Activated CD4-positive, CD25-positive, alpha-beta regulatory T cell treated with anti-CD3 and anti-CD28 coated beads, Interleukin-2, amount 50 U/mL, for 72 hours (primary cell): ENCODE data around the gene NT5DC1.
"Not testable (repeated sequence)": the region's sequence is repeated elsewhere in the genome, so short reads cannot be mapped to it uniquely, and the experiment has no call there.

Source experiments
- DNase-seq: peaks from one replicate; pipeline ENCODE4 v3.0.0; 2021

The NT5DC1 gene

DNA sequence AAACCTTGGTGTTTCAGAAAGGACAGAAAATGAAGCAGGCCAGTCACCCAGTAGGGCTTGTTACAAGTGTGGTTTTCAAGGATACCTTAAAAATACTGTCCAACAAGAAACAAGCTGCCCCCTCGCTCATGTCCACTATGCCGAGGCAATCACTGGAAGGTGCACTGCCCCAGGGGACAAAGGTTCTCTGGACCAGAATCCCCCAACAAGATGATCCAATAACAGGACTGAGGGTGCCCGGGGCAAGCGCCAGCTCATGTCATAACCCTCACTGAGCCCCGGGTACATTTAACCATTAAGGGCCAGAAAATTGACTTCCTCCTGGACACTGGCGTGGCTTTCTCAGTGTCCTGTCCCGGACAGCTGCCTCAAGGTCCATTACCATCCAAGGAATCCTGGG, 6.6 kb upstream of the NT5DC1 start:
- DNase-seq = no peak

DNA sequence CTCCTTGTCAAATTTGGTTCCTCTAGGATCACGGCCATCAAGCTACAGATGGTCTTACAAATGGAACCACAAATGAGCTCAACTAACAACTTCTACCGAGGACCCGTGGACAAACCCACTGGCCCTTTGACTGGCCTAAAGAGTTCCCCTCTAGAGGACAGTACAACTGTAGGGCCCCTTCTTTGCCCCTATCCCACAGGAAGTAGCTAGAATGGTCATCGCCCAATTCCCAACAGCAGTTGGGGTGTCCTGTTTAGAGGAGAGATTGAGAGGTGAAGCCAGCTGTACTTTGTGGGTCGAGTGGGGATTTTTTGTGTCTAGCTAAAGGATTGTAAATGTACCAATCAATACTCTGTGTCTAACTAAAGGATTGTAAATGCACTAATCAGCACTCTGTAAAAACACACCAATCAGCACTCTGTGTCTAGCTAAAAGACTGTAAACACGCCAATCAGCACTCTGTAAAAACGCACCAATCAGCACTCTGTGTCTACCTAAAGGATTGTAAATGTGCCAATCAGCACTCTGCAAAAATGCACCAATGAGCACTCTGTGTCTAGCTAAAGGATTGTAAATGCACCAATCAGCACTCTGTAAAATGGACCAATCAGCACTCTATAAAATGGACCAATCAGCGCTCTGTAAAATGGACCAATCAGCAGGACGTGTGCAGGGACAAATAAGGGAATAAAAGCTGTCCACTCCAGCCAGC, 4.4 kb upstream of the NT5DC1 start:
- not testable (repeated sequence) for DNase-seq

DNA sequence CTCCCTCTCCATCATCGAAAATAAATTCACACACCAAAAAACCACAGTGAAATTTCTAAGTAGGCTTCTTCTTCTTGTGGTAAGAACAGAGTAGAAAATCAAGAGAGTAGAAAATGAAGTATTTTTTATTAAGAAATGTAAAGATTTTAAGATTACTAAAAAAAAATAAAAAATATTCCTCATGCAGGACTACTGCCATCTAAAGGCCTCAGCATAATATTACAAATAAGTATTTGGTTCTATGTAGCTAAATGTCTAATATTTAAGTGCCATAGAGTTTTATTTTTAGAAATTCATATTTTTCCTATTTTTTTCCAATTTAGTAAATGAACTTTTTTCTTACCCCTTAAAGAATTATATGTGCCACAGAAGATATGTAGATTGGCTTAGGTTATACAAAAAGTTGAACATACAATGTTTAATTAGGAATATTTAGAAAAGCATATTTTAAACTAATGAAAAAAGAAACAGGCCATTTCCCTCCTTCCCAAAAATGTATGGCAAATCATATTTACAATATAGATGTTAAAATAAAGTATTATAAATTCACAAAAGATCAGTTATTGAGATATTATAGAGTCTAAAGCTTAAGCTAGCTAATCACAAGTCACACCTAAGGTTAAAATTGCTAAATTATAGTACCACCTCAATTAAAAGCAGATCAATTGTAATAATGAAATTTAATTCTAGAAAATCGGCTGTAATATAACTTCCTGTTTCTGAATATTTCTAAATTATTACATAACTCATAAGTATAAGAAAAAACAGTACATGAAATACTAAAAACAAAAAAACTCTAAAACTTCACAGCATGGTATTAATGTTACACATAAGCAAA, 3.5 kb upstream of the NT5DC1 start:
- no peak for DNase-seq

DNA sequence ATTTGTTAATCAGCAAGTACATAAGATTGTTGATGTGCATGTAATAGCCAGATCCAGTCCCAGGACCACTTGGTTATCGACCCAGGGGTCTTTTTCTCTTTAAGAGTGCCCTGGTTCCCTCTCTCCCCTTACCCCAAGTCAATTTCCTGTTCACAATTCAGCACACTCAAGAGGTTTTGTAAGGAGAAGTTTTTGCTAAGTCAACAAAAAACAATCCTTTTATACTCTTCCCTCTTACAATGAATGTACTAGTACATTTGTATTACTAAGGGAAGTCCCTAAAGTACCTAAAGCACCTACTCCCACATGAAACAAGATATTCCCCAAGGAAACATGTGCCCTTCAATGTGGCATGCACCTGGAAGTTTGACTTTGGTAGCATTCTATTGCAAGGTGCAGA, 1.6 kb upstream of the NT5DC1 start:
- DNase-seq = no peak

DNA sequence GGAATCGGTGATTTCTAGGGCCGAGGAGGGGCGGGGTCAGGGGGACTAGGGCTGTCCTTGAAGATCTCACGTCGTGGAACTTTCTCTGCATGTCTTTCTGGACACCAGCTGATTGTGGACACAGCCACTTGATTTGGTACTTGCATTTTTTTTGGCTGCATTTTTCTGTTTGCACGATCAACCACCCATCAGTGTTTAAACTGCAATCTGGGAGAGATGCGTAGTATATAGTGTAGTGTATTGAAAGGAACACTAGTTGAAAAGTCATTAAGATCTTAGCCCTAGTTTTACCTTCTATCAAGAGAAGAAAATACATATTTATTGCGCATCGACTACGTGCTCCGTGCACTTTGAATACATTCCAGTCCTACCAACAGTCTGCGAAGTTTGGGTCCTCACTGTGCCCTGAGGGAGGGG, 657 bp downstream of the NT5DC1 start:
- no peak for DNase-seq

DNA sequence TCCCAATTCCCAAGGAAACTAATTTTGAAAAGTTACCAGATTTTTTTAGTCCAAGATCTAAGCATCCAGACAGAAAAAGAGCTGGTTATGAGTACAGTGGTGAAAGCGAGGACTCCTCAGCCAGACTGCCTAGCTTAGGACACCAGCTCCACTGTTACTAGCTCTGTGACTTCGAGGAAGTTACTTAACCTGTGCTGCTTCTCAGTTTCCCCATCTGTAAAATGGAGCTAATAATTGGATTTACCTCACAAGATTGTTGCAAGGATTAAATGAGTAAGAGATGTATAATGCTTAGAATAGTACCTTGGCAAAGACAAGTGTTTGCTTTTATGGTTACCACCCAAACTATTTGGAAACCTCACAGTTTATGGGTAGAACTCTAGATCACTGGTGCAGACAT, 1.1 kb downstream of the NT5DC1 start:
- no peak for DNase-seq

DNA sequence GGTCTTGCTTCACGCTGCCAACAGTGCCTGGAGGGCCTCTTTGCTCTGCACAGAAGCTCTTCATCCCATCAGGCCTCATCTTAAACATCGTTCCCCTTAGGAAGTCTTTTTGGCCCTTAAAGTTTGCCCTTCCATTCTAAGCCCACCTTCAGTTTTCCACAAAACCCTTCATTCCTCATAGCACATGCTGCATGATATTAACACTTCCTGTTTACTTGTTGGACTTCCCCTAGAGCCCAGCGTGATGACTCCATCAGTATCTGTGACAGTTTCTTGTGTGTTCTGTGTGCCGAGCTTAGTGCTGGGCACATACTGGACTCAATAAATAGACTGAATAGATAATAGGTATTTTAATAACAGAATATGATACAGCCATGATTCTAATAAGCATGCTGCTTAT, 2.2 kb downstream of the NT5DC1 start:
- no peak for DNase-seq

DNA sequence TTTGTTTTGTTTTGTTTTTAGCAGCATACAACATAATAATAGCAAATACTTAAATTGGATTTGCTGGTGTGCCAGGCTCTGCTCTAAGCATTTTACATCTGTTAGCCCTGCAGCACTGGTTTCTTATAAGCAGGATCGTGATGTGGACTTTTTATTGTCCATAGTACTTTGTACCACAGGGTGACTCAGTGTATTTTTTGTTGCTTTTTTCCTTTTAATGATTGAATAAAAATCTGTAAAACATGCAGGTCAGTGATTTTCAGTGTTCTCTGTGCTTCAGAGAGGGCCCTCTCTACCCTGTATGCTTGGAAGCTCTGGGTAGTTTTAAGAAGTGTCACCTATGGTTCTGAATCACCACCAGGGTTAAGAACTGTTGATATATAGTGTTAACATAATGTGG, 4.0 kb downstream of the NT5DC1 start:
- no peak for DNase-seq

DNA sequence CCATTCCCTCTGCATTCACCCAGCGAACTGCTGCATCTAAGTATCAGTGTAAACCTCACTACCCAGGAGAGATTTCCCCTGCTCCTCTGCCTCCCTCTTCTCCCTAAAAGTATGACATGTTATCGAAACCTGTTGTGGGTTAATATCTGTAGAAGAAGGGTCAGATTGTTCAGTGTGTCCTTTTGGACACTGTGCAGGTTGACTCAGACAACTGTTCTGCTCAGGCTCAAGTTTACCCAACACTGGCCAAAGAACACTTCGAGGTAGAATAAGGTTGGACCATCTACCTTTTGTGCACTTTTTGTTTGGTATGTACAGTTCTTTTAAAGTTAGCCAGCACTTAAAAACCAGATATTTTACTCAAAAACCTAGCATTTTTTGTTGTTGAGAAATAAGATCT, 4.6 kb downstream of the NT5DC1 start:
- DNase-seq = no peak

DNA sequence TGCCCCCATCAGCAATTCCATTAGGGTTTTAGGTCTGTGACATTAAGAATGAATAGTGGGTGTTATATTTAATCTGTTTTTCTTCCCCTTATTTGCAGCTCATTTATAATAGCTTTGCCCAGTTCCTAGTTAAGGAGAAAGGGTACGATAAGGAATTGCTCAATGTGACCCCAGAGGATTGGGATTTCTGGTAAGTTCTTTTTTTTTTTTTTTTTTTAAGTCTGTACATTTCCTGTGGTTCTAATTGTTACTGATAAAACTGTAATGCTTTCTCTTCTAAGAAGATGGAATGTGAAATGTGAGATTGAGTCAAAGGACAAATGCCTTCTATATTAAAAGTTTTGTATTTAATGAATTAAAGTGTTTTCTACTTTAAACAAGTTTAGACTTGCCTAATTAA, 5.5 kb downstream of the NT5DC1 start:
- DNase-seq = no peak

DNA sequence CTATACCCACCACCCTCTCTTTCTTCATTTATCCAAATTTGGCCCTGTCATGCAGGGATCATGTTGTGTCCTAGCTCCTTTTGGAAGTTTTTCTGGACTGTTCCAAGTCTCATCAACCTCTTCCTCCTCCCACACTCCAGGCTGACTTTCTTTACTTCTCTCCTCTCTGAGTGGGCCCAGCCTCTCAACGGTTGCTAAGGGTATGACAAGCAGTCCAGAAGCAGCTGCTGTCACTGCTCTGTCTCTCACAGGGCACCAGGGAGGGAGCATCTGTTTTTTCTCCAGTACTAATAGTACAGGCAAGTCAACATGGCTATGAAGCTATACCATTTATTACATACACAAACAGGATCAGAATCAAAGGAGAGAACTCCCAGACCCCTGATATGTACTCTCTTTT, 8.2 kb downstream of the NT5DC1 start:
- DNase-seq = no peak

DNA sequence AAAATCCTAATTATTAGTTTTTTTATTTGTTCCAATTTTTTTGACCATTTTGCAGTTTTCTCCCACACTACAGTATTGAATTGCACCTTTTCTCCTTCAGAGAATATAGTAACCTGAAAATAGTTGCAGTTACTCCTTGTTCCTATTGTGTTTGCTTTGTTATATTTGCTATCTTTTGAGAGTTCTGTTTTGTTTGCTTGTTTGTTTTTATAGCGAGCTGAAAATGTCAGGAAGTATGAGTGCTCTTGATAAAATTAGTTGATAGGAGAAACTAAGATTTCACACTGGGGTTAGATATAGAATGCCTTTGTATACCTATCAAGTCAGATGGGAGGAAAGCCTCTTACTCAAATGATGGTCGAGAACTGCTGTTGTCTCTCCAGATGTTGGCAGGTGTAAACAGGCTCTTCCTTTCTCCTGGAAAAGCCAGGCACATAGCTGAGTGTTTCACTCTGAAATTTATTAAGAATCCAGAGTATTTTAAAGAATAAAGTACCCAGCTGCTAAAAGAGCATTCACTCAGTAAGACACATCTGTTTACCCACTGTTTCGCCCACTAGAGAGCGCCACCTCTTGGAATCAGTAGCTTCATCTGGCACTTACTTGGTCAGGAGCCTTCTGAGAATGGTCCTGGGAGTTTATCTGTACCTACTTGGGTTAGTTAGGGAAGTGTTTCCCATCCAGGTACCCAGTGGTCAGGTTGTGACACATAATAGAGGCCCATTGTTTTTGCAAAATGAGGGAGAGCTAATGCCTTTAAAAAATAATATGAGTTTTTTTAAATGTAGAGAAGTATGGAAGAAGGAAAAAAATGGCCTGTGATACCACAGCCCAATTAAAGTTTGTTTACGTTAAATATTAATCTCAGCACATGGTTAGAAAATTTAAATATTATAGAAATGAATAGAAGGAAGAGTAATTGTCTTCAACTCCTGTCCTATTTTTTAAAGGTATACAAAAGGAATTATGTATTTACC, 11.2 kb downstream of the NT5DC1 start:
- DNase-seq = no peak

DNA sequence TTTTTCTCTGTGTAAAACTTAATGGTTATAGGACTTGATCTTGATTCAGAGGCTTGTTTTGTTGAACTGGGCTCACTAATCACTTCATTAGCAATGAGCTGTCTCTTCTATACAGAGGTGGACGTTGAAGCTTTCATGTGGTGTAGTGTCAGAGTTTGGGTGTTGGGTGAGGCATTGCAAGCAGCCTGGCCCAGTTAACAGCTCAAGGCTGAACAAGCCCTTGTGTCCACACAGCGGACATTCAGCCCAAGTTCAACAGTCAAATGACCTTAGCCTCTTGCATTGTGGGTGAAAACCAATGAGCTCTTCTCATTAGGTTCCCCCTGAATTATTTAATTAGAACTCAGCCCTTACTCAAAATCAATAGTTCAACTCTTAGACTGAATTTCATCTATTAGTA, 12.7 kb downstream of the NT5DC1 start:
- DNase-seq = no peak

DNA sequence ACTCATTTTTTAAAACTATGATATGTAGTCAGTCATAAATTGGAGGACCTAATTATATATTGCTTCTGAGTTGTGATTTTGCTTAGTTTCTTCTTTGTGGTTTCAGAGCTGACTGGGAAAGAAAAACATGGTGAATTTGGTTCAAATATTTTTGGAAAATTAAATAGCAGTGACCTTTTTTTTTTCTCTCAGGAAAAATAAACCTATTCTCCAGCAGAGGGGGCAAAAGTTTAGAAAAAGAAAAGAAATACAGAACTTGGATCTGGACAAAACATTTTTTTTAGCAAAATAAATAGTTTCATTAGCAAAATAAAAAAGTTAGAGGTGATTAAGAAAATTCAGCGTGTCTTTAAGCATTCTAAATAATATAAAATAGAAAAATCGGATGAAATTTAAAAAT, 15.1 kb downstream of the NT5DC1 start:
- DNase-seq = no peak

DNA sequence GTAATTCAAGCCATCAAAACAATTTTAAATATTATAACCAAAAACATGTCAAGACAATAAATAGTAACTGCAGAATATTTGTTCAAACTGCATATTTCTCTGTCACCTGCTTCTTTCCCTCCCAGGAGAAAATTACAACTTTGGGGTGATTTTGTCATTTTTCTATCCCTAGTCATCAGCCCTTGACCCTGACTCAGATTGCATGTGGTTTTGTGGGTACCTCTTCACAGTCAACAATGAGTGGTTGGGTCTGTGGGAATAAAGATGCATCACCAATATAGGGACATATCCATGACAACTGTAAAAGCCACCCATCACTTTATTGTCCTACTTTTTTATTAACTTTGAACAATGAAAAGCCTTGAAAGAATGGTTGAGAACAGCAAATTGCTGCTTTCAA, 18.0 kb downstream of the NT5DC1 start:
- DNase-seq = no peak

DNA sequence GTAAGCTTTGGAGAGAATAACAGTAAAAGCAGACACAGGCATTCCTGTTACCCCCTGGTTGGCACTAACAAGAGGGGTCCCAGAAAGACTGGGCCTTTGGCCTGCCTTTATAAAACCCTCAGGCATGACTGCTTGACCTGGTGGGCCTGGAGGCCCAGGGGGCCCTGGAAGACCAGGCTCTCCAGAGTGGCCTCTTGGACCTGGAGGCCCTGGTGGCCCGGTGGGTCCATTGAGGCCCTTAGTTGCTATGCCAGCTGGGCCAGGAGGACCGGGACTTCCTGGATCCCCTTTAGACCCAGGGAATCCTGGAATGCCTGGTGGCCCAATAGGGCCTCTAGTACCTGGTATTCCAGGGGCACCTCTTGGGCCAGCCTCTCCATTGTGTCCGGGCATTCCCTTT, 19.8 kb downstream of the NT5DC1 start:
- no peak for DNase-seq

DNA sequence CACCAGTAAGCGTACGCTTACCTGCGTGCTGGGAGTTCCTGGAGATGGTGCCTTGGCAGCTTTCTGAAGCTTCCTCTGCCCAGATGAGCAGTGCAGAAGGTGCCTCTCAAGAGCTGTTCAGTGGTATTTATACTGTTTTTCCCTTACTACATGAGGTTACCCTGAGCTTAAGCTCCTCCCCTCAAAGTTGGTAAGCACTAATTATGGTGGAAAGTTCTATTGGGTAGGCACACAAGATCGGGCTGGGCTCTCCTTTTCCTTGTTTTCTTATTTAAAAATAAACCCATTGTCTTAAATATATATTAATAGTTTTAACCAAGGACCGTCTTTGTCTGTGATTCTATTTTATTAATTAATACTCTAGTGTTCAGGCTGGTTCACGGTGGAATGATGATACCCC, 25.4 kb downstream of the NT5DC1 start, which contains the start of gene COL10A1:
Gene COL10A1 (minus strand): TSS at position 101 of the 400 bp plus-strand sequence. CDS start 640 bp downstream, outside the sequence.
- DNase-seq = no peak

DNA sequence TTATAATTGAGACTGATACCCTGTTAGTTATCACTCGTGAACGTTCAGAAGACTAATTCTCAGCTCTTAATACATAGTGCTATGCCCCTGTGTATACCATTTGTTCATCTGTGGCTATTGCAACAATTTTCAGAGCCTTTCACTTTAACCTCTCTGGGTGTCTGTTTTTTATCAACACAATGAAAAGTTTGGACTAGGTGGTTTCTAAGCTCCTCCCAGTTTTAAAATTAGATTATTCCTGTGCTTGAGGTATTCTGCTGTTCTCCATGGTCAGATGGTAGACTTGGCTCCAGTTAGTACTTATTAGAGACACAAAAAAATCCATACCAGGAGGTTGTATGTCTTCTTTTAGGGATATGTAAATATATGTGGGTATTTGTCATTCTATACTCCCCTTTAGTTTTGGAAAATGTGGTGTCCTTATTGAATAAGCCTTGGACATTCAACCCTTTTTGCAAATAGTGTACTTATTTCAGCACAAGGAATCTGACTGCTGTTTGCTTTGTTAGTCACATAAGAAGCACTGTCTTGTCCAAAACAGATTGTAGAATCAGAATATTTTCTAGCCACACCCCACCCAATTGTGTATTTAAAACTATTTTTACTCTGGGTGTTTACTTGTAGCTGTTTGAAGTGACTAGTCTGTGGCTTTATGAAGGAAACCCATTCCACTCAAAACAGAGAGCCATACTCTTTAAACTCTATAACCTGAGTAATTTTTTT, 27.3 kb downstream of the NT5DC1 start:
- no peak for DNase-seq

DNA sequence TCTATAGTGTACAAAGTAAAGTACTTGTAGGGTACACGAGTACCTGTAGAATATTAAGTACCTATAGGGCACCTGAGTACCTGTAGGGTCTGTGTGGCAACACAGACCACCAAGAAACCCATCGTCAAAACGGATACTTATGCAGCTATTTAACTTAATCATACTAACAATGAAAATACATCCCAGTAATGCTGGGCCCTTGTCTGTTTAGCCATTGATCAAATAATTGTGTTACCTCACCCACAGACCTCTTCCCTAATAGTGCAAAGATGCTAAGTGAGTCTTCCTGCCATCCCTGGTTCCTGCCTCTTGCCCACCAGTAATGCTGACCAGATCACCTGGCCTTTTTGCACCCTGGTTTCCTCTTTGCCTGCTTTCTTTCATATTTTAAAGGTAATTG, 32.8 kb downstream of the NT5DC1 start:
- no peak for DNase-seq

DNA sequence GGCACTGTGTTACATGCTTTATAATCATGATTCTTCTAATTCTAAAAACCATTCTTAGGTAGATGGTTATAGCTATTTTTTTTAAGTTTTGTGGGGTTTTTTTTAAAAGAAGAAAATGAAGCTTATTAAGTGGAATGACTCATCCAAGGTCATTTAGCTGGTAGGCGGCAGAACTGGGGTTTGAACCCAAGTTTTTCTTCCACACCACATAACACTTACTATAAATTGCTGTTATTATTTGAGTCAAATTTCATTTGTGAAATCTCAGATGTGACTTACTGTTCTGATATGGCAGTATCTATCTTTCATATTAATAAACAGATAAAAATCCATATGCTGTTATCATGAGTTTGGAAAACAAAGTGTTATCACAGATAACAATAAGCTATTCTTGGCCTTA, 35.7 kb downstream of the NT5DC1 start:
- DNase-seq = no peak

DNA sequence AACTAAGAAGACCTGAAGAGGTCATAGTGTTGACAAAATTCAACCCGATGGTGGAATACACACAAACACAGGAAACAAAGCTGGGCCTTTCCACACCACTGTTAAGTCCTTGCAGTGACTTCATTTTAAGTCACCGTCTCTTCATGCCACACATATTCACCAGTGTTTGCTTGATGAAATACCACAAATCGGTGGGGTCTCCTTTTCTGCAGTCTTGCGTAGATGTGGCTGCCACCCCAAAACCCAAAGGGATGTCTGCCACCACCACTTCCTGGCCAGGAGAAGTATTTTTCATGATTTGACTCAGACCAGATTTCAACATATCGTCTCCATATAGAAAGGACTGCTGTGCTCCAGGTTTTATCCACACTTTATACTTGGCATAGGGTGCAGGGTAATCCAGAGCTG, 36.3 kb downstream of the NT5DC1 start:
- DNase-seq = no peak

DNA sequence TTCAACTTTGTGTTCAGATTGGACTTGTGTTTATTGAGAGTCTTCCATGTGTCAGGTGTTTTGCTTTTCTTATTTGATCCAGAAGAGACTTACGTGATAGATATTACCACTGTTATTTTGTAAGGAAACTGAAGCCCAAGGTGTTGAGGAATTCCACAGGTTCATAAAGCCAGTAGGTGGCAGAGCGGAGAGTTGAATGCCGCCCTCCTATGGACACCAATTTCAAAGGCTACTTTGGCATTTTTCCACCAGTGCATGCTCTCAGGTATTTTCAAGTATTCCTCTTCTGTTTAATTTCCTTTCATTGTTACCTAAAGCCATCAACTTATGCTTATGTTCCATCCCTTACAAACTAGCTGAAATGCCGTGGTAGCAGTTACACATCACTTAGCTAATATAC, 39.3 kb downstream of the NT5DC1 start:
- DNase-seq = no peak

DNA sequence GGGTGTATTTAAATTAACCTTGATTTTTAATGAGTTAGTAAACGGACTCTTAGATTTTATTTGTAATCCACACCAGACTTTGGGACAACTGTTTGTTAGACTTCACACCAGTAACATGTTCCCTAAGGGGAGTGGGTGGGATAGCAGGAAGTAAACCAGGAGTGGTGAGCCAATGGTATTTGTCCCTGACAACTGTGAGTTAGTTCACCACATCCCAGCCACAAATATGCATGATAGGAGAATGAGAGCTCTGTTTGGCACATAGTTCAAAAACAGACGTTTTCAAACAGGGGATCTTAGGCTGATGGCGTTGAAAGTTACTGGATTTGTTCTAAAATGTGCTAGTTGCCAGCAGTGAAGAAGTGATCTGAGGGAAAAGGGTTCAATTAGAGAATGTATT, 44.0 kb downstream of the NT5DC1 start:
- no peak for DNase-seq
